ENCODE results near the gene RSPH3.
"Not testable (repeated sequence)": the region's sequence is repeated elsewhere in the genome, so short reads cannot be mapped to it uniquely, and the experiment has no call there.

The RSPH3 gene

DNA sequence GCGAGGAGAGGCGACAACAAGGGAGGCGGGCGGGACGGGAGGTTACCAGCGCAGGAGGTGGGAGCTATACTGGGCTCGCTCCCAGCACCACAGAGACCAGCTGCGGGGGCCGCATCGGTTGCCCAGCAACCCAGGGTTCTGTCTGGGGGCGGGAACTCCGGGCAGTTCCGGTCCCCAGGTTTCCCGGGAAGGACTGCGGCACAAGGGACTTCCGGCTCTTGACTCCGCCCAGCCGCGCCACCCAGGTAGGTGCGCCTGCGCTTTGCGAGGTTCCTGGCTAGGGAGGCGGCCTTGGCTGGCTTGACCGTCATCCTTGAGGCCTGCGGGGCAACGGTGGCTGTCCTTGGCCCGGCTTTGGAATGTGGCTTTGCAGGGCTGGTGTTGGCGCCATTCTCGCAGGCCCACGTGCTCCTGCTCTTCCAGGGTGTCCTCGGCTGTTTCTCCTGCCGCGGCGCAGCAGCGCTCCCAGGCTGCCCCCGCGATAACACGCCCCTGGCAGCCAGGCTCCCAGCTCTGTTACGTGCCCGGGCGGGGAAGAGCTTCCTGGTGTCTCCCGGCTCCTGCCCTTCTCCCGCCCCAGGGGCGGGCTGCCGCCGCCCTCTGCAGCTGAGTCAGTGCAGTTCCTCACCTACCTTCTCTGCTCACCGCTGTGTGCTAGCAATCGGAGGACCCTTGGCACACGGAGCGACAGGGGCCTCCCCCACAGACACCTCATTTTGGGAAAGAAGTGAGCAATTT is at the start of gene RSPH3:
Gene RSPH3 (minus strand): TSS at position 537 of the 738 bp plus-strand sequence. CDS start 652 bp downstream, outside the sequence.
- peak; percentile 98 for DNase-seq

- DNase-seq = no peak
These were observed 48.1 kb upstream of the RSPH3 start for GRCh38 chr6:159047891-159048685.

- peak in 1 of 2 experiments; percentile 34 for DNase-seq
These were observed 45.8 kb upstream of the RSPH3 start for GRCh38 chr6:159045801-159046200.

DNA sequence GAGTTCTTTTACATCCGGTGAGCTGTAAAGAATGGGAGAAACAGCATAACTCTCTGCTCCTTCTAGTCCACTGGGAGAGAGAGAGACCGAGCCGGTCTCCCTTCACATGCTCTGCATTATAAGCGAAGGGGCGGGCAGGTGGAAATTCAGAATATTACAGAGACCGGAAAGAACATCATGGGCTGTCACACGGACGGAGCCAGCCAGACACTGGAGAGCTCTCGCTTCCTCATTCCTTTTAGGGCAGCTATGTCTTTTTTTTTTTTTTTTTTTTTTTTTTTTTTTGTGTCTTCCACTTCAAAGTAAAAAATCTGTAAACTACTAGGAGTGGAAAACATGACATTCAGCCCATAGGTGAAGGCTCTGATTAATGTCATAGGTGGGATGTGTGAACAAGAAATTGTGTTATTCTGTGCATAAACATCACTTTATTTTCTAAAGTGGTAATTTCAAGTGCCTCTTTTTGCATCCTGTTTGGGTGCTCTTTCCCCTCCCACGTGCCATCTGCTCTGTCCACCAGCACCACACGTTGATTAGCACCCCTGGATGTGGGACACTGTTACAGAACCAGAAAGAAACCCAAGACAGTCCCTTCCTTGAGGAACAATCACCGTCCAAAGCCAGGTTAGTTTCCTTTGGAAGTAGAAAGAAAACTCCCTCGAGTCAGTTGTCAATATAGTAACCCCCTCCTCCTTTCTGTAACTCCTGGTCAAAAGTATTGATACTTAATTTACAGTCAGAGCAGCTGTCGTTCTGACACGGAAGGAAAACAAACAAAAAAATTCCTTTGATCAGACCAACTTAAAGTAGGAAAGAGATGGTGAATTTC is 45.1 kb upstream of the RSPH3 start, which contains the start of gene TAGAP:
Gene TAGAP (minus strand): TSS at position 93 of the 829 bp plus-strand sequence. CDS start 845 bp downstream, outside the sequence.
- DNase-seq = peak; percentile 36 to 60

- DNase-seq = no peak
These were observed 43.9 kb upstream of the RSPH3 start for GRCh38 chr6:159043947-159044346.

- no peak for DNase-seq
These were observed 43.2 kb upstream of the RSPH3 start for GRCh38 chr6:159043251-159043650.

DNA sequence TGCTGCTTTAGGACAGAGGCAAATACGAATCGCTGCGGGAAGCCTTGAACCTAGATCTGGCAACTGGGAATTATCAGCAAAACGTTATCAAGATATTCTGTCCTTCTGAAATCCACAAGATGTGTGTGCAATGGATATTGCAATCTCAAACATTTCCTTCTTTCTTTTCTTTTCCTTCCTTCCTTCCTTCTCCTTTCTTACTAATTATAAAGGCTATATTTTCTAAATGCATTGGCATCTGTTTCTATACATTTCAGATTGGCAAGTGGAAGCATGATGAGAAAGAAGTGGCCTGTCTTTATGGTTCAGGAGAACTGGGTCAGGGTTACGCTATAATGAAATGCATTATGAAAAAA is 42.8 kb upstream of the RSPH3 start:
- no peak for DNase-seq

DNA sequence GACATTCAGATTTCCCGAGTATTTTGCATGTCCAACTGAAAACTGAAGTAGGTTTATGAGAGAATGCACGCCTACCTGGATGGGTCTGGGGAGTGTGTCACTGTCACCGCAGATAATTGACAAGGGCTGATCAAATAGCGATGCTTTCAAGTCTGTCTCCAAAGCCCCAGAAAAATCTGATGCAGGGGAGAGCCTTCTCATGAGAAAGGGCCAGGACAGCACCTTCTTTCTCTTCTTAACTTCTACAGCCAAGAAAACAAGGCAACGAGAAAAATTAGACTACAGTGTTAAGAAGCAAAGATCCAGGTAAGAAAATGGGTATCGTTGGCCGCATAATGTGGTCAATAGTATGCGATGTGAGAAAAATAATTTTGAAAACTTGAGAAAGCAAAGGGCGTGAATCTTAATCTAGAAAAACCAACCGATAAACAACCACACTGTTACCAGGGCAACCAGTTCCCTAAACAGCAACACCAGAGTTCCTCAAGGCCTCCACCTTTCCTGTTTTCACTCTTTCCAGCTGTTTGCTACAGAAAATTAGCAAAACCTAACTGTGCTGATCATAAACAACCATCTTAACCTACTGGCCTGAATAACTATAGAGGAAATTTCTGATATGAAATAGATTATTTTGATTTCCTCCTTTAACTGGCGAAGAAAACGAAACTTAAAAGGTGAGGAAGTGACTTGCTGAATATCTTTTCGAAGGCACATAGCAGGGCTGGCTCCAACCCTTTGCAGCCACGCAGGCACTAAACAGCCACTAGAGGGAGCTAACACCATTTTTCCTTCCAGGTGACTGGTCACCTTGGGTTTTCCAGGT is 42.2 kb upstream of the RSPH3 start:
- peak; percentile 62 to 76 for DNase-seq

GRCh38 chr6:159041181-159041580 is 41.2 kb upstream of the RSPH3 start:
- no peak for DNase-seq

- no peak for DNase-seq
These were observed 39.9 kb upstream of the RSPH3 start for GRCh38 chr6:159039885-159040258.

GRCh38 chr6:159038914-159039884 is 39.2 kb upstream of the RSPH3 start:
- DNase-seq = peak in 1 of 2 experiments; percentile 21

DNA sequence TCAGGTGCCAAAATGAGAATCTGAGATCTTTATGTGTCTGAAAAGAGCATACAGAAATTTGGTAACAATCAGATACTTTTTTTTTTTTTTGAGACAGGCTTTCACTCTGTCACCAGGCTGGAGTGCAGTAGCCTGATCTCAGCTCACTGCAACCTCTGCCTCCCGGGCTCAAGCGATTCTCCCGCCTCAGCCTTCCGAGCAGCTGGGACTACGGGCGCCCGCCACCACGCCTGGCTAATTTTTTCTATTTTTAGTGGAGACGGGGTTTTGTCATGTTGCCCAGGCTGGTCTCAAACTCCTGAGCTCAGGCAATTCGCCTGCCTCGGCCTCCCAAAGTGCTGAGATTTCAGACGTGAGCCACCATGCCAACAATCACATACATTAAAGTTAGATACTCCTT is 38.3 kb upstream of the RSPH3 start:
- not testable (repeated sequence) for DNase-seq

DNA sequence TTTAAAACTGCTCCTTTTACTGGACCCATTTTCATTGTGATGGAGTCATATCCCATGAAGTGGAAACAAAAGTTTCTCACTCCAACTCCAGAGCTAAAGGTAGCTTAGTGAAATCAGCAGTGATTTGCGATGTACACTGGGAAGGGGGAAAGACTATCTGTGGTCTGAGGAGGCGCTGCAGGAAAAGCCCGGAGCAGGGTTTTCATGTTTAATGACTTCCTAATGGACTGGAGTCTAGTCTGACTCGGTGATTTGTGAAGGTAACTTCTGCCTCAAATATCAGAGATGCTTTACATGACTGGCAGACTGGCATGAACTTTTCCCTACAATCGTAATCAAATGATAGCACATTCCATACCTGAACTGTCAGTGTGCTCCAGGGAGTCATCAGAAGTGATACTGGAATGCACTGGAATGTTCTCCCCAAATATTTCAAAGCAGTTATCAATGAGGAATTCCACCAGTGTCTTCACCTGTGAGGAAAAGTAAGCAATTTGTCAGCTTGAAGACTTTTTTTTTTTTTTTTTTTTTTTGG is 37.8 kb upstream of the RSPH3 start:
- DNase-seq = peak in 1 of 2 experiments; percentile 10

GRCh38 chr6:159036673-159037072 is 36.7 kb upstream of the RSPH3 start:
- no peak for DNase-seq

- DNase-seq = no peak
These were observed 35.9 kb upstream of the RSPH3 start for GRCh38 chr6:159035891-159036290.

DNA sequence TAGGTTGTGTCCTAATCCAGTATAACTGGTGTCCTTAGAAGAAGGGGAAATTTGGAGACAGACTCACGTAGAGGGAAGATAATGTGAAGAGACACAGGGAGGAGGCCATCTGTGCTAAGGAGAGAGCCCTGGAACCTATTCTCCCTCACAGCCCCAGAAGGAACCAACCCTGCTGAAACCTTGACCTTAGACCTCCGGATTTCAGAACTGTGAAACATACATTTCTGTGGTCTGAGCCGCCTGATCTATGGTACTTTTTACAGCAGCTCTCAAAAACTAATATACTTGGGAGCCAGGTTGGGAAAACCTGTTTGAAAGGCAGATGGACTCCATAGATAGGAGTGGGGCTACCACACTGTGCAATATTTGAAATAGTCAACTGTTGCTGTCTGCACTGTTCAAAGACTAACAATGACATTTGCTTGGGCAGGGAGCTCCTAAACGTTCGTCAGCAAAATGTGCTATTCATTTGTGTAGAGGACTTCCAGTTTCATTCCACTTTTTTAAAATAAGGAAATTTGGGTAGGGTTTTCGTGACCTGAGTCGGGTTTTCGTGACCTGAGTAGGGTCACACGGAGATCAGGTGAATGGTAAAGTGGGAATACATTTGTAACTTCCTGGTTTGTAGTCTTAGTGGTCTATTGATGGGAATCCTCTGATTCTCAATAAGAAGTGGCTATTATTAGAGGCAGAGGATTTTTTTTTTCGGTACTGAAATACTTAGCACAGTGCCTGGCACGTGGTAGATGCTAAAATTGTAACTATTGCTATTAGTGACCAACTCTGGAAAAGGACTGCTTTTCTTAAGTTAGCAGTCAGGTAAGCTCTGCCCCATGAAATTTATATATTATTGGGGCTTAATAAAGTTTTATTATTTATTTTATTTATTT is 33.4 kb upstream of the RSPH3 start:
- no peak for DNase-seq

DNA sequence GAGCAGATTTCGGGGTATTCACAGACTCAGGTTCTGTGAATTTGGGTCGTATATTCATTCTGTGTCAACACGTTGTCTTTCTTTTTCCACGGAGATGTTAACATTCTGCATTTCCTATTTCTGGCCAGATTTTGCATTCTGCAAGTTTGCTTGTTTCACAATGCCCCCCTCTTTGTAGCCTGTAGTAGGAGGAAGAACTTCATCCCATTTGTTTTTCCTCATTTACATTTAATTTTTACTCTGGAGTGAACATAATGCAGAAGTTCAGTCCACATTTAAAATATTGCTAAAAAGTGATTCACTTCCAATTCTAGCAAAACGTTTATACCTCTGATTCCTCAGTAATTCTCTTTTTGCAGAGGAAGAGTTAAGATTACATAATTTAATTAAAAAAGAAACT is 31.8 kb upstream of the RSPH3 start:
- no peak for DNase-seq

GRCh38 chr6:159030168-159030567 is 30.2 kb upstream of the RSPH3 start:
- no peak for DNase-seq

- DNase-seq = not testable (repeated sequence)
These were observed 25.2 kb upstream of the RSPH3 start for GRCh38 chr6:159025224-159025623.

GRCh38 chr6:159023893-159024292 is 23.9 kb upstream of the RSPH3 start:
- no peak for DNase-seq

Measured in NCI-H524 (cell line).